GM12878 (cell line): ENCODE measurements around the gene ADAMTS7. TPM values are rescaled to one million over a fixed set of nuclear protein-coding genes. Genes with fewer than 3 reads are reported as not detected.

Source experiments
- ATAC-seq: fragments of 200-7000 bp; cut with Tn5 transposase; 3 replicates; pipeline ENCODE4 v1.9.1; 2020; ENCODE audit warnings: mild to moderate bottlenecking, moderate library complexity
- BruUV-seq: library from RNA; stranded (reverse); fragments of 400-500 nt; replicated peaks from 2 replicates; lab custom pipeline; 2021; lab: Mats Ljungman, UMichigan
- CTCF ChIA-PET: fragments of 300-600 bp; sonication (Branson Sonifier 250); formaldehyde crosslinking; extraction: SDS; loops from one replicate; lab custom pipeline; 2021; ENCODE audit warnings: inconsistent platforms; lab: Yijun Ruan, JAX
- POLR2A ChIA-PET: fragments of 350-600 bp; formaldehyde crosslinking; extraction: SDS; loops from one replicate; lab custom pipeline; 2021; ENCODE audit warnings: inconsistent platforms; lab: Charles Lee
- RAD21 ChIA-PET: fragments of 300-600 bp; sonication (Branson Sonifier 250); formaldehyde crosslinking; loops from one replicate; lab custom pipeline; 2023; ENCODE audit warnings: antibody characterized with exemption; ENCODE audit not compliant: unreplicated experiment; lab: Charles Lee
- SMC1A ChIA-PET: fragments of 300-600 bp; sonication (Branson Sonifier 250); formaldehyde crosslinking; loops from one replicate; lab custom pipeline; 2023; ENCODE audit not compliant: unreplicated experiment, uncharacterized antibody; lab: Charles Lee
- DNase-seq: peaks from one replicate; pipeline ENCODE4 v3.0.0-alpha.2; 2011; ENCODE audit warnings: low read depth, low spot score
- FAIRE-seq: peaks from 3 replicates; lab custom pipeline; 2011; peaks lifted over from hg19 to GRCh38; lab: Jason Lieb, UNC
- H2AFZ ChIP-seq: 2 replicates; pipeline ENCODE4 v1.6.0; 2011; ENCODE audit warnings: low read depth, low read length, control low read depth; ENCODE audit not compliant: control insufficient read depth
- H3K27ac ChIP-seq: 2 replicates; pipeline ENCODE4 v1.5.1; 2011; ENCODE audit warnings: control low read depth; ENCODE audit not compliant: control insufficient read depth, insufficient read depth
- H3K27me3 ChIP-seq, 2 experiments: replicated peaks in 1 of 2; 2 replicates each; pipeline versions ENCODE4 v1.6.0 to v1.6.1; 2011; ENCODE audit warnings: low read length in 1 of 2; ENCODE audit not compliant: control insufficient read depth in 2 of 2, insufficient read depth in 2 of 2
- H3K36me3 ChIP-seq, 2 experiments: 2 replicates each; pipeline ENCODE4 v1.5.1; 2011; ENCODE audit warnings: low read length in 1 of 2; ENCODE audit not compliant: control insufficient read depth in 2 of 2, insufficient read depth in 2 of 2
- H3K4me1 ChIP-seq: 2 replicates; pipeline ENCODE4 v1.6.1; 2011; ENCODE audit warnings: mild to moderate bottlenecking, low read length, moderate library complexity, mixed read lengths; ENCODE audit not compliant: control insufficient read depth, insufficient read depth
- H3K4me2 ChIP-seq: 2 replicates; pipeline ENCODE4 v1.6.0; 2011; ENCODE audit warnings: control low read depth; ENCODE audit not compliant: control insufficient read depth, insufficient read depth
- H3K4me3 ChIP-seq: fragments of 200-600 bp; sonication (generic); 2 replicates; pipeline ENCODE4 v1.5.1; 2016
- H3K79me2 ChIP-seq: 2 replicates; pipeline ENCODE4 v1.6.0; 2011; ENCODE audit warnings: low read length; ENCODE audit not compliant: control insufficient read depth, insufficient read depth
- H3K9ac ChIP-seq: 2 replicates; pipeline ENCODE4 v1.8.0; 2011; ENCODE audit warnings: low read length, control low read depth, mixed read lengths; ENCODE audit not compliant: control insufficient read depth, insufficient read depth
- H3K9me3 ChIP-seq: replicated peaks from 3 replicates; pipeline ENCODE4 v1.5.1; 2011; ENCODE audit warnings: mild to moderate bottlenecking, low read length; ENCODE audit not compliant: control insufficient read depth, insufficient read depth
- H4K20me1 ChIP-seq: 2 replicates; pipeline ENCODE4 v1.6.0; 2011; ENCODE audit not compliant: control insufficient read depth, insufficient read depth
- ATF2 ChIP-seq: IDR thresholded peaks from 2 replicates; pipeline ENCODE4 v1.6.1; 2012; ENCODE audit warnings: low read length, inconsistent platforms
- BHLHE40 ChIP-seq, 2 experiments: fragments of 450-650 bp in 1 of 2; IDR thresholded peaks; 2 replicates each; pipeline ENCODE4 v1.6.1; 2011 to 2017; ENCODE audit warnings: low read depth in 2 of 2, borderline replicate concordance in 1 of 2, improper control_type of control experiment in 1 of 2, low read length in 1 of 2, mild to moderate bottlenecking in 1 of 2
- CEBPZ ChIP-seq: fragments of 150-350 bp; IDR thresholded peaks from 2 replicates; pipeline ENCODE4 v1.6.1; 2016; ENCODE audit warnings: low read depth, low read length
- EP300 ChIP-seq, 2 experiments: fragments of 150-350 bp in 1 of 2; IDR thresholded peaks; 2 replicates each; pipeline ENCODE4 v1.6.1; 2011 to 2012; ENCODE audit warnings: low read depth in 2 of 2, low read length in 2 of 2, borderline replicate concordance in 1 of 2, improper control_type of control experiment in 1 of 2, inconsistent platforms in 1 of 2; ENCODE audit not compliant: control insufficient read depth in 1 of 2
- IKZF2 ChIP-seq, 2 experiments: fragments of 450-650 bp; IDR thresholded peaks; 2 replicates each; pipeline ENCODE4 v1.6.1; 2017; ENCODE audit warnings: mild to moderate bottlenecking in 2 of 2, moderate library complexity in 2 of 2
- JUNB ChIP-seq: IDR thresholded peaks from 2 replicates; pipeline ENCODE4 v1.6.1; 2016; ENCODE audit warnings: antibody characterized with exemption, mild to moderate bottlenecking
- MEF2B ChIP-seq: fragments of 450-650 bp; IDR thresholded peaks from 2 replicates; pipeline ENCODE4 v1.6.1; 2018; ENCODE audit warnings: mild to moderate bottlenecking, moderate library complexity; ENCODE audit not compliant: partially characterized antibody, poor library complexity, severe bottlenecking
- MYB ChIP-seq: fragments of 150-350 bp; IDR thresholded peaks from 2 replicates; pipeline ENCODE4 v1.6.1; 2014; ENCODE audit warnings: mild to moderate bottlenecking, low read depth, low read length, borderline replicate concordance
- NBN ChIP-seq: fragments of 450-650 bp; IDR thresholded peaks from 2 replicates; pipeline ENCODE4 v1.6.1; 2016
- NFYA ChIP-seq: IDR thresholded peaks from 2 replicates; pipeline ENCODE4 v1.6.1; 2011; ENCODE audit warnings: low read depth, mild to moderate bottlenecking, low read length, improper control_type of control experiment, borderline replicate concordance
- RAD21 ChIP-seq: IDR thresholded peaks from 2 replicates; pipeline ENCODE4 v1.6.1; 2011; ENCODE audit warnings: mild to moderate bottlenecking, low read depth, low read length, moderate library complexity; ENCODE audit not compliant: insufficient read depth
- RAD51 ChIP-seq: fragments of 450-650 bp; IDR thresholded peaks from 2 replicates; pipeline ENCODE4 v1.6.1; 2016; ENCODE audit warnings: moderate library complexity, mild to moderate bottlenecking, inconsistent platforms
- SMC3 ChIP-seq: IDR thresholded peaks from 2 replicates; pipeline ENCODE4 v1.6.1; 2011; ENCODE audit warnings: low read length, improper control_type of control experiment, borderline replicate concordance
- SUPT20H ChIP-seq: IDR thresholded peaks from 2 replicates; pipeline ENCODE4 v1.6.1; 2011; ENCODE audit warnings: low read depth, mild to moderate bottlenecking, low read length, moderate library complexity, borderline replicate concordance; ENCODE audit not compliant: control insufficient read depth
- USF1 ChIP-seq: IDR thresholded peaks from 2 replicates; pipeline ENCODE4 v1.6.1; 2011; ENCODE audit warnings: borderline replicate concordance, low read depth, mild to moderate bottlenecking, moderate library complexity, mixed read lengths, low read length; ENCODE audit not compliant: insufficient read depth; ENCODE audit errors: extremely low read length
- WGBS: methylation state at CpG from one replicate; pipeline ENCODE4 v1.1.6; 2016; ENCODE audit warnings: low lambda C conversion rate; ENCODE audit not compliant: insufficient replicate concordance, insufficient coverage; ENCODE audit errors: missing lambda C conversion rate; 5-methylcytosine and 5-hydroxymethylcytosine counted together
- in situ Hi-C: fragments of 300-500 bp; cut with MboI; formaldehyde crosslinking; loops from 9 replicates; pipeline ENCODE4 v1.14.3; 2018; ENCODE audit warnings: mixed read lengths
- intact Hi-C: fragments of 100-400 bp; cut with micrococcal nuclease; formaldehyde crosslinking; loops from one replicate; pipeline ENCODE4 v1.14.2; 2022; ENCODE audit not compliant: unreplicated experiment
- polyA plus RNA-seq, 11 experiments: library from polyadenylated mRNA; depleted of rRNA in 4 of 11; unstranded in 6 of 11; stranded (reverse) in 5 of 11; fragments of >200 nt; fragmentation: Nextera tagmentation in 4 of 11; fragmentation: Illumina TruSeq in 1 of 11; extraction: Ambion mirVana in 4 of 11; extraction: Trizol in 1 of 11; gene quantifications; 1 replicate in 1 of 11; 2 replicates in 10 of 11; pipeline versions ENCODE4 v1.2.1 to v1.2.3, GENCODE V29; 2011 to 2016; ENCODE audit warnings: inconsistent platforms in 2 of 11, missing spikeins in 2 of 11, low read depth in 1 of 11
- total RNA-seq, 4 experiments: library from RNA; depleted of rRNA in 3 of 4; stranded (reverse); fragments of >200 nt in 3 of 4; fragmentation: Illumina TruSeq in 1 of 4; extraction: Trizol in 1 of 4; gene quantifications; 2 replicates each; pipeline versions ENCODE4 v1.2.1 to v1.2.3, GENCODE V29; 2013 to 2021

Gene ADAMTS7
- total and polyA plus RNA-seq, 10 of the 15 experiments (the other 5 are each of a cell fraction or from before 2014, with no cell fraction given): 0.03 to 0.28 (median 0.06) TPM; not detected in 6

GRCh38 chr15:78841376-78841706 lies 30.1 kb upstream of the ADAMTS7 start (continued):
- TF ChIP-seq MYB (no peak), BHLHE40 (IDR thresholded peaks at IDR 0.05; ENCODE audit: borderline replicate concordance in 1 of 2, low read depth in 2 of 2, low read length in 1 of 2) (no peak)
- TF ChIP-seq, all 136 proteins: peak for 0

- H3K36me3 ChIP-seq: no peaks in the 10 kb centered on the region
- peak overlapping the region; percentile 89 for H3K27ac ChIP-seq
- no peaks in the 10 kb centered on the region for H3K27me3 ChIP-seq
- no peaks in the 10 kb centered on the region for H3K9me3 ChIP-seq
- POLR2A ChIA-PET: no interaction called here
- no peaks in the 10 kb centered on the region for H3K79me2 ChIP-seq
- FAIRE-seq (no peak), ATAC-seq (peak; percentile 88), DNase-seq (no peak)
- intact Hi-C loops (no loop called here), in situ Hi-C loops (no loop called here)
- 39% methylated on average over 7 of the region's 7 CpGs for WGBS
- no peak overlapping the region for H3K4me3 ChIP-seq
- BruUV-seq: no TSS peak
- SMC1A ChIA-PET: no interaction called here
- 0 out of 2 replicates have a peak overlapping the region, but pooled peaks have one; percentile 25 for H3K9ac ChIP-seq
- H3K4me2 ChIP-seq: peak overlapping the region; percentile 40; the same call in 1 of the 2 replicates
- RAD21 ChIA-PET: interaction anchor here (1.4 kb wide), 1 partner anchor 99 kb away, joined by 3 read pairs; no protein-coding TSS in a partner anchor
- peak overlapping the region; percentile 77 for H2AFZ ChIP-seq
- CTCF ChIA-PET: interaction anchor here (1.0 to 3.1 kb wide), 2 partner anchors 19 to 31 kb away, joined by 4 to 15 read pairs; no protein-coding TSS in a partner anchor
- no peaks in the 10 kb centered on the region for H4K20me1 ChIP-seq
- peaks cover 36% of the 10 kb centered on the region for H3K4me1 ChIP-seq
- TF ChIP-seq NFYA: no peak
- 0 out of 2 replicates have a peak, but pooled peaks have one; percentile 19 for TF ChIP-seq NBN
- TF ChIP-seq RAD51: no peak
- peak in 1 of 2 experiments; percentile 13; a peak in 1 of 4 replicates for TF ChIP-seq EP300 (IDR thresholded peaks at IDR 0.05; ENCODE audit: borderline replicate concordance in 1 of 2, control insufficient read depth in 1 of 2, low read depth in 2 of 2, low read length in 2 of 2)
- peak; percentile 53 to 55; a peak in 2 of 4 replicates for TF ChIP-seq IKZF2 (IDR thresholded peaks at IDR 0.05)
- TF ChIP-seq USF1: no peak
- TF ChIP-seq CEBPZ: no peak
- TF ChIP-seq SUPT20H: no peak
- TF ChIP-seq JUNB: peak; percentile 20; the same call in 1 of the 2 replicates
- TF ChIP-seq SMC3: no peak
- TF ChIP-seq RAD21: no peak
- no peak for TF ChIP-seq ATF2
- TF ChIP-seq MEF2B: peak; percentile 43
Observed at GRCh38 chr15:78840661-78841375, 29.6 kb upstream of the ADAMTS7 start.
